OCI-LY3 (cell line): ENCODE data around the gene HS6ST1.

ENCODE experiments used
- H2AFZ ChIP-seq: fragments of 200-600, 300-600 bp; shearing (Covaris generic); 2 replicates; pipeline ENCODE4 v1.6.0; 2014; ENCODE audit warnings: antibody characterized with exemption, low read depth, low read length
- H3K27ac ChIP-seq: fragments of 200-600, 300-600 bp; sonication (generic); 2 replicates; pipeline ENCODE4 v1.5.1; 2014; ENCODE audit warnings: mild to moderate bottlenecking, low read length, moderate library complexity, mixed read lengths
- H3K27me3 ChIP-seq: fragments of 200-600, 300-600 bp; sonication (generic); 2 replicates; pipeline ENCODE4 v1.6.1; 2014; ENCODE audit warnings: low read depth, low read length, mixed read lengths
- H3K36me3 ChIP-seq: fragments of 200-600, 300-600 bp; sonication (generic); replicated peaks from 2 replicates; pipeline ENCODE3; 2014; ENCODE audit warnings: low read depth, low read length, mixed read lengths
- H3K4me1 ChIP-seq: fragments of 300-600, 200-600 bp; sonication (generic); 2 replicates; pipeline ENCODE4 v1.6.1; 2014; ENCODE audit warnings: low read length, mixed read lengths
- H3K4me2 ChIP-seq: fragments of 200-600, 300-600 bp; sonication (generic); 2 replicates; pipeline ENCODE4 v1.6.1; 2014; ENCODE audit warnings: low read length, mixed read lengths
- H3K4me3 ChIP-seq: fragments of 300-600, 200-600 bp; sonication (generic); 2 replicates; pipeline ENCODE4 v1.5.1; 2014; ENCODE audit warnings: antibody characterized with exemption, mild to moderate bottlenecking, low read length, moderate library complexity
- H3K79me2 ChIP-seq: fragments of 300-600, 200-600 bp; shearing (Covaris generic); 2 replicates; pipeline ENCODE4 v1.6.1; 2014; ENCODE audit warnings: mild to moderate bottlenecking, low read length, mixed read lengths
- H3K9ac ChIP-seq: fragments of 300-600, 200-600 bp; shearing (Covaris generic); 2 replicates; pipeline ENCODE4 v1.6.0; 2014; ENCODE audit warnings: mild to moderate bottlenecking, low read length, moderate library complexity
- H3K9me3 ChIP-seq: fragments of 200-600, 300-600 bp; shearing (Covaris generic); 2 replicates; pipeline ENCODE4 v1.6.1; 2014; ENCODE audit warnings: low read length, mixed read lengths; ENCODE audit not compliant: insufficient read depth
- H4K20me1 ChIP-seq: fragments of 200-600, 300-600 bp; sonication (generic); 2 replicates; pipeline ENCODE4 v1.6.1; 2016; ENCODE audit warnings: low read length, mixed read lengths; ENCODE audit not compliant: insufficient read depth
- EZH2phosphoT487 ChIP-seq: fragments of 200-600 bp; shearing (Covaris generic); IDR thresholded peaks from 2 replicates; pipeline ENCODE4 v1.6.1; 2018; ENCODE audit warnings: antibody characterized with exemption, mixed run types, low read depth
- TF ChIP-seq, protein P1 (sequence below): fragments of 200-600, 300-600 bp; sonication (generic); IDR thresholded peaks from 2 replicates; pipeline ENCODE4 v1.5.1; 2014; ENCODE audit warnings: antibody characterized with exemption, low read length, low read depth

The HS6ST1 gene, protein sequence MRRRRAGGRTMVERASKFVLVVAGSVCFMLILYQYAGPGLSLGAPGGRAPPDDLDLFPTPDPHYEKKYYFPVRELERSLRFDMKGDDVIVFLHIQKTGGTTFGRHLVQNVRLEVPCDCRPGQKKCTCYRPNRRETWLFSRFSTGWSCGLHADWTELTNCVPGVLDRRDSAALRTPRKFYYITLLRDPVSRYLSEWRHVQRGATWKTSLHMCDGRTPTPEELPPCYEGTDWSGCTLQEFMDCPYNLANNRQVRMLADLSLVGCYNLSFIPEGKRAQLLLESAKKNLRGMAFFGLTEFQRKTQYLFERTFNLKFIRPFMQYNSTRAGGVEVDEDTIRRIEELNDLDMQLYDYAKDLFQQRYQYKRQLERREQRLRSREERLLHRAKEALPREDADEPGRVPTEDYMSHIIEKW

DNA sequence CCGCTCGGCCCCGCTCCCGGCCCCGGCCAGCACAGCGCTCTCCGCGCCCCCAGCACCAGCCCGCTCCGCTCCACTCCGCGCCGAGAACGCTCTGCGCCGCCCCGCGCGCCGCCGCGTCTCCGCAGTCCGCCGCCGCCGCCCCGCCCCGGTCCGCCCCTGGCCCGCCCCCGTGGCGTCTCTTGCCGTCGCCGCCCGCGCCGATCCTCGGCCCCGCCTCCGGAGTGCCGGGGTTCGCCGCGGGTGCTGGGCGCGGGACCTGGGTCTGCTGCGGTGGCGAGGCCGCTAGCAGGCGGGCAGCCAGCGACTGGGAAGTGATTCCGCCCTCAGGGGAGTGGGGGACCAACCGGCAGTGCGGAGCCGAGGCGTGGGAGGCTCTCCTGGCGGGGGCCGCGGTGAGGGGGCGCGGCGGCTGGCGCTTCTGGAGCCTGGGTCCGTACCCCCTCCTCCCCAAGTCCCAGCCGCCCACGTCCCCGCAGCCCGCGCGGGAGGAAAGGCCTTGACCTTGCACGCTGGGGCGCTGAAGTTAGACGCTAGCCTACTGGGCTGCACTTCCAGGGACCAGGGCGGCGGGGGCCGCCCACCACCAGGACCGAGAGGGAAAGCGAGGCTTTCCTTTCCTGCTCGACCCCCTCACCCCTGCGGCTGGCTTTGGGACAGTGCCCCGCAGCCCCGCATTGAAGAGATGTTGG lies at the start of gene HS6ST1:
HS6ST1 (minus strand) TSS at position 93 of the 689 bp plus-strand sequence. CDS start 305 bp downstream, outside the sequence.
- Histone ChIP-seq H3K79me2 (peaks cover 40% of the 10 kb centered on the region), H3K36me3 (peaks cover 14% of the 10 kb centered on the region), H3K4me1 (peaks cover 12% of the 10 kb centered on the region), H4K20me1 (peaks cover 43% of the 10 kb centered on the region), H3K27ac (no peak within 1 kb of the TSS), H3K4me3 (peak within 1 kb of the TSS; percentile 98), H3K9ac (peak within 1 kb of the TSS; percentile 75), H3K27me3 (peaks cover 4% of the 10 kb centered on the region; the same call in 1 of the 2 replicates), H3K4me2 (peak within 1 kb of the TSS; percentile 99), H2AFZ (peak within 1 kb of the TSS; percentile 64; the same call in 1 of the 2 replicates), H3K9me3 (no peaks in the 10 kb centered on the region)
- TF ChIP-seq EZH2phosphoT487, result no peak
- TF ChIP-seq, protein P1, sequence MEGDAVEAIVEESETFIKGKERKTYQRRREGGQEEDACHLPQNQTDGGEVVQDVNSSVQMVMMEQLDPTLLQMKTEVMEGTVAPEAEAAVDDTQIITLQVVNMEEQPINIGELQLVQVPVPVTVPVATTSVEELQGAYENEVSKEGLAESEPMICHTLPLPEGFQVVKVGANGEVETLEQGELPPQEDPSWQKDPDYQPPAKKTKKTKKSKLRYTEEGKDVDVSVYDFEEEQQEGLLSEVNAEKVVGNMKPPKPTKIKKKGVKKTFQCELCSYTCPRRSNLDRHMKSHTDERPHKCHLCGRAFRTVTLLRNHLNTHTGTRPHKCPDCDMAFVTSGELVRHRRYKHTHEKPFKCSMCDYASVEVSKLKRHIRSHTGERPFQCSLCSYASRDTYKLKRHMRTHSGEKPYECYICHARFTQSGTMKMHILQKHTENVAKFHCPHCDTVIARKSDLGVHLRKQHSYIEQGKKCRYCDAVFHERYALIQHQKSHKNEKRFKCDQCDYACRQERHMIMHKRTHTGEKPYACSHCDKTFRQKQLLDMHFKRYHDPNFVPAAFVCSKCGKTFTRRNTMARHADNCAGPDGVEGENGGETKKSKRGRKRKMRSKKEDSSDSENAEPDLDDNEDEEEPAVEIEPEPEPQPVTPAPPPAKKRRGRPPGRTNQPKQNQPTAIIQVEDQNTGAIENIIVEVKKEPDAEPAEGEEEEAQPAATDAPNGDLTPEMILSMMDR, result no peak

DNA sequence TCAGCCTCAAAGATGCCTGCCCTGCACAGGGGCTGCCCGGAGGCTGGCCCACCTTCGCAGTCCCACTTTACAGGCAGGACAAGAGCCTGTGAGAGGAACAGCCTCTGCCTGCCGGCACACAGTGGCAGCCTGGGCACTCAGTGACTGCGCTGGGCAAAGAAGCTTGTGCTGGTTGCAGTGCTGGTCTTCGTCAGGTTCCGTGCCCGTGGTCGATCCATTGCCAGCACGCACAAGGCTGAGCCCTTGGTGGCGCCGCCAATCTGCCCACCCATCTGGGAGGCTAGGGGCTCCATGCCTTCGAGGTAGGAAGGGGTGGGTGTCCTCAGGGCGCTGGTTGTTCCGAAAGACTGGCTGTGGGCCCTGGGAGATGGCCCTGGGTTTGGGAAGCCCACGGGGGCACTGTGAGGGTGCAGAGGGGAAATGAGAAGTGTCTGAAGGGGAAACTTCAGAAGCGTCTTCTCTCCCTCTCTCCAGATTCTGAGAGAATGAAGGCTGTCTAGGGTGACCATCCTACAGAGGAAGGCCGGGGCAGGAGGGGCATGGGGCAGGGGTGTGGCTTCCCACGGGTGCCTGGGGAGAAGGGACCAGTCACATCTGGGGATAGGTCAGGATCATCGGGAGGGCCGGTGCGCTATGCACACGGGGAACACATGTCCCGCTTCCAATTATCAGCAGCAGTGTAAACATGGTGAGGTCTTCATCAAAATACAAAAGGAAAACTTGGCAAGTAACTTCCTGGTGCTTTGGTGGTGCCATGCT lies 49.1 kb upstream of the HS6ST1 start:
- TF ChIP-seq, protein P1, result no peak
- no peak for TF ChIP-seq EZH2phosphoT487
- Histone ChIP-seq H3K4me1 (no peaks in the 10 kb centered on the region), H3K79me2 (no peaks in the 10 kb centered on the region), H3K4me3 (no peak overlapping the region), H3K27ac (no peak overlapping the region), H3K27me3 (no peaks in the 10 kb centered on the region), H4K20me1 (no peaks in the 10 kb centered on the region), H3K9ac (no peak overlapping the region), H2AFZ (no peak overlapping the region), H3K9me3 (no peaks in the 10 kb centered on the region), H3K36me3 (no peaks in the 10 kb centered on the region), H3K4me2 (no peak overlapping the region)

DNA sequence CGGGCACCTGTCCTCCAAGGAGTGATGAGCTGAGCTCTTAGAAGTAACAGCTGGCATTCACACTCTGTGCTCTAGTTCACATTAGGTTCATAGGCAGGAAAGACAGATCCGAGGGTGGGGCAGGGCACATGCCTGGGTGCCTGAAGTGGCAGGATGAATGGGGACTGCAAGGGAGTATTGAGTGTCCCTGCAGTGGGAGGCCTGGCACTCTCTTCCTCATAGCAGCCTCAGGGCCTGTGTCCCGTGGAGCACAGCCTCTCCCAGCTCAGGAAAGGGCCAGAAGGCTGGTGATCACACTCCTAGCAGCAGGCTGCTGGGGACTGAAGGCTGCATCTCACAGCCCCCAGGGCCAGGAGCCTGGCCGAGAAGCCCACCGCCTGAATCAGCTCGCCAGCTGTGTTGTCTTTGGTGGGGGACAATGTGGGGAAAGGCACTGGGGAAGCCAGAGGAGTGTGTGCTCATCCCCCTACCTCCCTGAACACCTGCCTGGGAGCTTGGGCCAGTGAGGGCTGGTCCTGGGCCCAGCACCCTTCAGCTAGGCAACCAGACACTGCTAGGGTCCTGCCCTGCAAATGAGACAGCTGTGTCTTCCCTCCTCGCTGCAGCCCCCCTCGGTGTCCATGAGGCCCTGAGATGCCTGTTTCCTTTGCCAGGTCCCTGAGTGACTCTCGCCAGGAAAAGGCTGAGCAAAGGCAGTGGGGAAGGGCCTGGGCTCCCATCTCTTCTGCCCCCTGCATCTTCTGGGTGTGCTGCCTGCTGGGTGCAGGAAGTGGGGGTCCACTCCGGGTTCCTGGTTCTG lies 48.2 kb upstream of the HS6ST1 start:
- no peaks in the 10 kb centered on the region for H3K9me3 ChIP-seq
- H3K79me2 ChIP-seq, result no peaks in the 10 kb centered on the region
- no peak overlapping the region for H2AFZ ChIP-seq
- H3K27me3 ChIP-seq, result no peaks in the 10 kb centered on the region
- H3K4me1 ChIP-seq, result no peaks in the 10 kb centered on the region
- no peak overlapping the region for H3K9ac ChIP-seq
- H3K4me3 ChIP-seq, result no peak overlapping the region
- H3K4me2 ChIP-seq, result no peak overlapping the region
- TF ChIP-seq, protein P1, result no peak
- no peak for TF ChIP-seq EZH2phosphoT487
- H3K36me3 ChIP-seq, result no peaks in the 10 kb centered on the region
- no peaks in the 10 kb centered on the region for H4K20me1 ChIP-seq
- no peak overlapping the region for H3K27ac ChIP-seq
